K562 treated with DMSO at 1 percent for 4 hours (cell line): ENCODE data around the gene CLDN18. TPM values are rescaled to one million over a fixed set of nuclear protein-coding genes. Genes with fewer than 3 reads are reported as not detected.

Experiments used
- total RNA-seq: library from RNA; unstranded; fragments of 300-600 nt; gene quantifications from 2 replicates; pipeline ENCODE4 v1.2.3, GENCODE V29; 2022; ENCODE audit not compliant: insufficient read depth

The CLDN18 gene
- total RNA-seq = not detected in 2 replicates

DNA sequence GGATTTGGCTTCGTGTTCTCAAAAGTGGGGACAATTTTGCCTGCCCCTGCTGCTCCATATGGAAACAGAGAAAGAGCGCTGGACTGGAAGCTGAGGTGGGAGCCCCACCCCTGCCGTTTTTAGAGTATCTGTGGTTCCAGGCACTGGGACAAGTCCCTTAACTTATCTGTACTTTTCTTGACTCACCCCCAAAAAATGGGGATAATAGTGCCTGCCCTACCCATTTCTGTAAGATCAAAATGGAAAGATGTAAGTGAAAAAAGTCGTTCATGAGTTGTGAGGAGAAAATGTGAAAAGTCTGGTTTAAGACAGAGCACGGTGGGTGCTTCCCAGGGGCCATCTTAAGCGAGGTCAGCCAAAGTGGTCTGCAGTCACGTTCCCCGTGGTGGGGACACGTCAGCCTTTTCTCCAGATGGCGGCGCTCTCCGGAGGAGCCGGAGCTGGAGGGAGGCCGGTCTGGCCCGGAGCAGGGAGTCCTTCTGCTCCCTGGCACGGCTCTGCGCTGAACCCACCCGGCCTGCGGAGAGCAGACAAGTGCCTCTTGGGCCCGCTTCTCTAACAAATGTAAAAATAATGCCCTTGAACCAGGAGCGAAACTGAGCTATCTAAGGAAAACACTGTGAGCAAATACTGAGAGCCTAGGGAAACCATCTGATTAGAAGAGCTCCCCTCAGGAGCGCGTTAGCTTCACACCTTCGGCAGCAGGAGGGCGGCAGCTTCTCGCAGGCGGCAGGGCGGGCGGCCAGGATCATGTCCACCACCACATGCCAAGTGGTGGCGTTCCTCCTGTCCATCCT, at the start of gene CLDN18:
Gene CLDN18, plus strand, starts transcription at position 690 of the 797 bp plus-strand sequence. Its CDS starts 61 bp downstream, at position 751.

Other genes starting within 250 kb of the CLDN18 start
- not detected in 2 replicates for gene SOX14, start 245.8 kb upstream of the CLDN18 start, total RNA-seq
- gene DZIP1L, start 105.4 kb downstream of the CLDN18 start, total RNA-seq = not detected in 2 replicates
- gene A4GNT, start 122.2 kb downstream of the CLDN18 start, total RNA-seq = not detected in 2 replicates
- 6.5 and 9.1 TPM in 2 replicates for gene DBR1, start 164.8 kb downstream of the CLDN18 start, total RNA-seq
- gene ARMC8, start 177.1 kb downstream of the CLDN18 start, total RNA-seq = 7.0 and 8.2 TPM in 2 replicates